SK-N-DZ (cell line): Measurements from ENCODE around the gene TACO1.

Source experiments
- DNase-seq: peaks from one replicate; pipeline ENCODE4 v3.0.0-alpha.2; 2015; ENCODE audit warnings: low spot score
- small RNA-seq, 2 experiments: library from RNA; depleted of rRNA; stranded (forward); fragments of <200 nt; gene quantifications; one replicate each; pipeline ENCODE3, GENCODE V24; 2014

TACO1 gene

GRCh38 chr17:63639125-63639524, 38.4 kb downstream of the TACO1 start:
- DNase-seq, result no peak

GRCh38 chr17:63640038-63640437, 39.3 kb downstream of the TACO1 start:
- DNase-seq, result no peak

GRCh38 chr17:63641692-63642448, 41.2 kb downstream of the TACO1 start:
- DNase-seq, result no peak

- no peak for DNase-seq
Measured at GRCh38 chr17:63644846-63645245, 44.2 kb downstream of the TACO1 start.

- DNase-seq, result no peak
Measured at GRCh38 chr17:63645775-63646487, 45.2 kb downstream of the TACO1 start.

GRCh38 chr17:63646488-63646806, 45.8 kb downstream of the TACO1 start:
- DNase-seq, result no peak

GRCh38 chr17:63647065-63647725, 46.5 kb downstream of the TACO1 start:
- no peak for DNase-seq

GRCh38 chr17:63647936-63648335, 47.2 kb downstream of the TACO1 start:
- no peak for DNase-seq

GRCh38 chr17:63649813-63650212, 49.1 kb downstream of the TACO1 start:
- no peak for DNase-seq

- DNase-seq, result no peak
Measured at GRCh38 chr17:63652106-63652505, 51.4 kb downstream of the TACO1 start.

- DNase-seq, result no peak
Measured at GRCh38 chr17:63653050-63653449, 52.4 kb downstream of the TACO1 start.

GRCh38 chr17:63657786-63658185, 57.1 kb downstream of the TACO1 start:
- DNase-seq, result no peak

Small RNA genes lying within 50 kb of the gene (small RNA-seq; reads per million reads assigned to genes)
- gene RNU6-288P, result 0 reads per million in 2 experiments
